CD8-positive, alpha-beta memory T cell (primary cell): ENCODE measurements around the gene TSHZ3. TPM values are rescaled to one million over a fixed set of nuclear protein-coding genes. Genes with fewer than 3 reads are reported as not detected.
A peak's percentile ranks its signal among the peaks of the same experiment; 100 is the strongest.

Experiments
- CTCF ChIA-PET: fragments of 350-600 bp; sonication (Branson Sonifier 250); formaldehyde crosslinking; loops from one replicate; lab custom pipeline; 2021; ENCODE audit warnings: antibody characterized with exemption; lab: Charles Lee
- POLR2A ChIA-PET: fragments of 350-600 bp; sonication (Branson Sonifier 250); formaldehyde crosslinking; loops from one replicate; lab custom pipeline; 2021; ENCODE audit warnings: antibody characterized with exemption; lab: Charles Lee
- DNase-seq, 5 donors: peaks; one replicate each; pipeline versions ENCODE4 v3.0.0 to v3.0.0-alpha.2; 2020 to 2022; ENCODE audit warnings: mixed read lengths in 1 of 5
- H3K27ac ChIP-seq: one replicate; pipeline ENCODE4 v1.7.0; 2013; ENCODE audit warnings: low read depth, mild to moderate bottlenecking, low read length, moderate library complexity
- H3K27me3 ChIP-seq: 2 replicates; pipeline ENCODE4 v1.7.0; 2013; ENCODE audit warnings: low read length, mild to moderate bottlenecking; ENCODE audit not compliant: insufficient read depth, poor library complexity, severe bottlenecking
- H3K36me3 ChIP-seq: 2 replicates; pipeline ENCODE4 v1.7.0; 2013; ENCODE audit warnings: mild to moderate bottlenecking, low read length, moderate library complexity; ENCODE audit not compliant: insufficient read depth
- H3K4me1 ChIP-seq: 2 replicates; pipeline ENCODE4 v1.7.0; 2013; ENCODE audit warnings: mild to moderate bottlenecking, low read length, moderate library complexity; ENCODE audit not compliant: insufficient read depth
- H3K4me3 ChIP-seq: 2 replicates; pipeline ENCODE4 v1.7.0; 2013; ENCODE audit warnings: mild to moderate bottlenecking, low read length
- H3K9me3 ChIP-seq: 2 replicates; pipeline ENCODE4 v1.7.0; 2013; ENCODE audit warnings: mild to moderate bottlenecking, low read length
- H3K27ac Mint-ChIP-seq, 8 donors: one replicate each; pipeline ENCODE4 v1.8.0; 2020 to 2021; ENCODE audit warnings: mixed read lengths in 8 of 8, mild to moderate bottlenecking in 6 of 8, inconsistent platforms in 3 of 8, moderate library complexity in 3 of 8
- H3K27me3 Mint-ChIP-seq, 2 donors: one replicate each; pipeline ENCODE4 v1.8.0; 2020 to 2021; ENCODE audit warnings: mixed read lengths in 2 of 2, mild to moderate bottlenecking in 1 of 2, moderate library complexity in 1 of 2
- H3K36me3 Mint-ChIP-seq, 3 donors: one replicate each; pipeline ENCODE4 v1.8.0; 2020 to 2021; ENCODE audit warnings: mixed read lengths in 3 of 3, inconsistent platforms in 1 of 3, mild to moderate bottlenecking in 1 of 3
- H3K4me1 Mint-ChIP-seq, 3 donors: one replicate each; pipeline ENCODE4 v1.8.0; 2020 to 2021; ENCODE audit warnings: mixed read lengths in 3 of 3, inconsistent platforms in 1 of 3, mild to moderate bottlenecking in 1 of 3
- H3K4me3 Mint-ChIP-seq, 7 donors: one replicate each; pipeline ENCODE4 v1.8.0; 2020 to 2021; ENCODE audit warnings: mixed read lengths in 7 of 7, mild to moderate bottlenecking in 6 of 7, moderate library complexity in 4 of 7, inconsistent platforms in 2 of 7
- H3K9me3 Mint-ChIP-seq, 5 donors: one replicate each; pipeline ENCODE4 v1.8.0; 2020 to 2022; ENCODE audit warnings: mixed read lengths in 5 of 5, mild to moderate bottlenecking in 3 of 5, moderate library complexity in 2 of 5, inconsistent platforms in 1 of 5
- polyA plus RNA-seq: library from polyadenylated mRNA; unstranded; fragments of 300-500 nt; fragmentation: Illumina TruSeq; gene quantifications from one replicate; pipeline ENCODE4 v1.2.3, GENCODE V29; 2021
- total RNA-seq, 2 experiments: library from RNA; stranded (reverse); gene quantifications; one replicate each; pipeline ENCODE4 v1.2.3, GENCODE V29; 2021

Gene TSHZ3
- total and polyA plus RNA-seq, 3 experiments from 2014 or later = 0.35 to 1.1 (median 0.38) TPM

- H3K36me3 Mint-ChIP-seq = peaks cover 0 to 1% (median 0%) of the 10 kb centered on the region in 3 donors
- Histone ChIP-seq H3K9me3 (no peaks in the 10 kb centered on the region), H3K4me3 (no peak overlapping the region), H3K36me3 (no peaks in the 10 kb centered on the region), H3K27ac (no peak overlapping the region), H3K27me3 (no peaks in the 10 kb centered on the region), H3K4me1 (no peaks in the 10 kb centered on the region)
- DNase-seq = no peak
- no peak overlapping the region for H3K27ac Mint-ChIP-seq
- ChIA-PET CTCF (no interaction called here), POLR2A (no interaction called here)
- H3K4me1 Mint-ChIP-seq = no peaks in the 10 kb centered on the region
- peaks cover 6 to 10% of the 10 kb centered on the region in 2 donors for H3K27me3 Mint-ChIP-seq
- H3K4me3 Mint-ChIP-seq = no peak overlapping the region
- no peaks in the 10 kb centered on the region for H3K9me3 Mint-ChIP-seq
Observed at GRCh38 chr19:31296741-31297390, 52.4 kb downstream of the TSHZ3 start.

GRCh38 chr19:31294189-31294588 lies 55.0 kb downstream of the TSHZ3 start:
- Histone ChIP-seq H3K27me3 (no peaks in the 10 kb centered on the region), H3K4me1 (no peaks in the 10 kb centered on the region), H3K27ac (no peak overlapping the region), H3K36me3 (no peaks in the 10 kb centered on the region), H3K9me3 (no peaks in the 10 kb centered on the region), H3K4me3 (no peak overlapping the region)
- Mint-ChIP-seq H3K9me3 (no peaks in the 10 kb centered on the region), H3K4me1 (no peaks in the 10 kb centered on the region), H3K36me3 (peaks cover 0 to 1% (median 0%) of the 10 kb centered on the region in 3 donors), H3K27ac (no peak overlapping the region), H3K4me3 (no peak overlapping the region), H3K27me3 (peaks cover 6 to 8% of the 10 kb centered on the region in 2 donors)
- ChIA-PET CTCF (no interaction called here), POLR2A (no interaction called here)
- no peak for DNase-seq

GRCh38 chr19:31292639-31293185 lies 56.5 kb downstream of the TSHZ3 start:
- Histone ChIP-seq H3K9me3 (no peaks in the 10 kb centered on the region), H3K4me1 (no peaks in the 10 kb centered on the region), H3K4me3 (no peak overlapping the region), H3K27ac (no peak overlapping the region), H3K36me3 (no peaks in the 10 kb centered on the region), H3K27me3 (no peaks in the 10 kb centered on the region)
- ChIA-PET CTCF (no interaction called here), POLR2A (no interaction called here)
- H3K36me3 Mint-ChIP-seq = peaks cover 0 to 1% (median 0%) of the 10 kb centered on the region in 3 donors
- H3K4me1 Mint-ChIP-seq = no peaks in the 10 kb centered on the region
- H3K4me3 Mint-ChIP-seq = no peak overlapping the region
- DNase-seq = no peak
- H3K9me3 Mint-ChIP-seq = no peaks in the 10 kb centered on the region
- H3K27ac Mint-ChIP-seq = no peak overlapping the region
- H3K27me3 Mint-ChIP-seq = peaks cover 0 to 1% of the 10 kb centered on the region in 2 donors

GRCh38 chr19:31290931-31291590 lies 58.2 kb downstream of the TSHZ3 start:
- Histone ChIP-seq H3K27me3 (no peaks in the 10 kb centered on the region), H3K4me3 (no peak overlapping the region), H3K36me3 (no peaks in the 10 kb centered on the region), H3K27ac (no peak overlapping the region), H3K4me1 (no peaks in the 10 kb centered on the region), H3K9me3 (no peaks in the 10 kb centered on the region)
- Mint-ChIP-seq H3K9me3 (no peaks in the 10 kb centered on the region), H3K4me3 (no peak overlapping the region), H3K4me1 (peaks cover 2 to 4% (median 2%) of the 10 kb centered on the region in 3 donors), H3K27me3 (no peaks in the 10 kb centered on the region), H3K36me3 (no peaks in the 10 kb centered on the region), H3K27ac (peak overlapping the region in 1 of 8 donors; percentile 8)
- DNase-seq = no peak
- ChIA-PET POLR2A (no interaction called here), CTCF (no interaction called here)

- no peak for DNase-seq
- H3K4me3 Mint-ChIP-seq = no peak overlapping the region
- Histone ChIP-seq H3K4me3 (no peak overlapping the region), H3K4me1 (no peaks in the 10 kb centered on the region), H3K9me3 (no peaks in the 10 kb centered on the region), H3K27me3 (no peaks in the 10 kb centered on the region), H3K27ac (no peak overlapping the region), H3K36me3 (no peaks in the 10 kb centered on the region)
- H3K27me3 Mint-ChIP-seq = no peaks in the 10 kb centered on the region
- CTCF ChIA-PET = no interaction called here
- H3K27ac Mint-ChIP-seq = no peak overlapping the region
- no peaks in the 10 kb centered on the region for H3K9me3 Mint-ChIP-seq
- no peaks in the 10 kb centered on the region for H3K36me3 Mint-ChIP-seq
- POLR2A ChIA-PET = no interaction called here
- H3K4me1 Mint-ChIP-seq = peaks cover 4 to 9% (median 6%) of the 10 kb centered on the region in 3 donors
Observed at GRCh38 chr19:31289976-31290375, 59.3 kb downstream of the TSHZ3 start.

GRCh38 chr19:31289381-31289880 lies 59.8 kb downstream of the TSHZ3 start:
- Histone ChIP-seq H3K4me3 (no peak overlapping the region), H3K36me3 (no peaks in the 10 kb centered on the region)

GRCh38 chr19:31286491-31286890 lies 62.7 kb downstream of the TSHZ3 start:
- H3K36me3 Mint-ChIP-seq = no peaks in the 10 kb centered on the region

More at GRCh38 chr19:31289381-31289880, 59.8 kb downstream of the TSHZ3 start:
- ChIA-PET POLR2A (no interaction called here), CTCF (no interaction called here)
- no peaks in the 10 kb centered on the region for H3K9me3 ChIP-seq
- no peak overlapping the region for H3K27ac Mint-ChIP-seq
- DNase-seq = no peak
- no peaks in the 10 kb centered on the region for H3K36me3 Mint-ChIP-seq
- peaks cover 4 to 11% (median 6%) of the 10 kb centered on the region in 3 donors for H3K4me1 Mint-ChIP-seq
- H3K4me1 ChIP-seq = no peaks in the 10 kb centered on the region
- H3K27ac ChIP-seq = no peak overlapping the region
- no peak overlapping the region for H3K4me3 Mint-ChIP-seq
- H3K27me3 Mint-ChIP-seq = no peaks in the 10 kb centered on the region
- no peaks in the 10 kb centered on the region for H3K27me3 ChIP-seq
- no peaks in the 10 kb centered on the region for H3K9me3 Mint-ChIP-seq

GRCh38 chr19:31285744-31286143 lies 63.5 kb downstream of the TSHZ3 start:
- H3K4me1 ChIP-seq = no peaks in the 10 kb centered on the region
- no peak for DNase-seq
- CTCF ChIA-PET = no interaction called here
- no peaks in the 10 kb centered on the region for H3K36me3 Mint-ChIP-seq
- peaks cover 2 to 6% of the 10 kb centered on the region in 2 donors for H3K27me3 Mint-ChIP-seq
- H3K27ac Mint-ChIP-seq = peak overlapping the region in 2 of 8 donors; percentile 36 to 66
- peaks cover 4 to 11% (median 6%) of the 10 kb centered on the region in 3 donors for H3K4me1 Mint-ChIP-seq
- no peaks in the 10 kb centered on the region for H3K36me3 ChIP-seq
- H3K9me3 ChIP-seq = no peaks in the 10 kb centered on the region
- no peak overlapping the region for H3K4me3 Mint-ChIP-seq
- no peak overlapping the region for H3K4me3 ChIP-seq
- H3K9me3 Mint-ChIP-seq = no peaks in the 10 kb centered on the region
- no peak overlapping the region for H3K27ac ChIP-seq
- no peaks in the 10 kb centered on the region for H3K27me3 ChIP-seq
- POLR2A ChIA-PET = no interaction called here

More at GRCh38 chr19:31286491-31286890, 62.7 kb downstream of the TSHZ3 start:
- peaks cover 4 to 11% (median 6%) of the 10 kb centered on the region in 3 donors for H3K4me1 Mint-ChIP-seq
- POLR2A ChIA-PET = no interaction called here
- Histone ChIP-seq H3K27ac (no peak overlapping the region), H3K4me3 (no peak overlapping the region), H3K9me3 (no peaks in the 10 kb centered on the region), H3K4me1 (no peaks in the 10 kb centered on the region), H3K36me3 (no peaks in the 10 kb centered on the region), H3K27me3 (no peaks in the 10 kb centered on the region)
- H3K4me3 Mint-ChIP-seq = no peak overlapping the region
- no peaks in the 10 kb centered on the region for H3K9me3 Mint-ChIP-seq
- CTCF ChIA-PET = no interaction called here
- peaks cover 2 to 4% of the 10 kb centered on the region in 2 donors for H3K27me3 Mint-ChIP-seq
- no peak overlapping the region for H3K27ac Mint-ChIP-seq
- no peak for DNase-seq
